Measurements from ENCODE around the gene CCNA1. TPM values are rescaled to one million over a fixed set of nuclear protein-coding genes. Genes with fewer than 3 reads are reported as not detected.
A peak's percentile ranks its signal among the peaks of the same experiment; 100 is the strongest.

CCNA1 gene
- under 1 TPM; 0.22 to 0.94 (median 0.56) TPM for total RNA-seq

DNA sequence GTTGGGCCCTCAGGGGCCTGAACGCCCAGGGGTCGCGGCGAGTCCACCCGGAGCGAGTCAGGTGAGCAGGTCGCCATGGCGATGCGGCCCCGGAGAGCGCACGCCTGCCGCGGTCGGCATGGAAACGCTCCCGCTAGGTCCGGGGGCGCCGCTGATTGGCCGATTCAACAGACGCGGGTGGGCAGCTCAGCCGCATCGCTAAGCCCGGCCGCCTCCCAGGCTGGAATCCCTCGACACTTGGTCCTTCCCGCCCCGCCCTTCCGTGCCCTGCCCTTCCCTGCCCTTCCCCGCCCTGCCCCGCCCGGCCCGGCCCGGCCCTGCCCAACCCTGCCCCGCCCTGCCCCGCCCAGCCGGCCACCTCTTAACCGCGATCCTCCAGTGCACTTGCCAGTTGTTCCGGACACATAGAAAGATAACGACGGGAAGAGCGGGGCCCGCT lies at the start of gene CCNA1:
CCNA1 (plus strand) TSS at position 390 of the 439 bp plus-strand sequence. CDS start 562 bp downstream, outside the sequence.
- Histone ChIP-seq H3K27me3 (no peaks in the 10 kb centered on the region), H3K4me3 (replicated peaks in 1 of 3) (peak within 1 kb of the TSS in 2 of 3 donors; percentile 16 to 61), H3K4me1 (peaks cover 11 to 23% of the 10 kb centered on the region in 2 donors), H3K9me3 (no peaks in the 10 kb centered on the region), H3K27ac (no peak within 1 kb of the TSS), H3K36me3 (no peaks in the 10 kb centered on the region)
- intact Hi-C loops (cut with DNase I): no loop called here
- peak; percentile 5 to 23 for DNase-seq
- WGBS, 2 donors: 0% methylated on average over 2 to 13 of the region's 46 CpGs
- TF ChIP-seq, protein P1, sequence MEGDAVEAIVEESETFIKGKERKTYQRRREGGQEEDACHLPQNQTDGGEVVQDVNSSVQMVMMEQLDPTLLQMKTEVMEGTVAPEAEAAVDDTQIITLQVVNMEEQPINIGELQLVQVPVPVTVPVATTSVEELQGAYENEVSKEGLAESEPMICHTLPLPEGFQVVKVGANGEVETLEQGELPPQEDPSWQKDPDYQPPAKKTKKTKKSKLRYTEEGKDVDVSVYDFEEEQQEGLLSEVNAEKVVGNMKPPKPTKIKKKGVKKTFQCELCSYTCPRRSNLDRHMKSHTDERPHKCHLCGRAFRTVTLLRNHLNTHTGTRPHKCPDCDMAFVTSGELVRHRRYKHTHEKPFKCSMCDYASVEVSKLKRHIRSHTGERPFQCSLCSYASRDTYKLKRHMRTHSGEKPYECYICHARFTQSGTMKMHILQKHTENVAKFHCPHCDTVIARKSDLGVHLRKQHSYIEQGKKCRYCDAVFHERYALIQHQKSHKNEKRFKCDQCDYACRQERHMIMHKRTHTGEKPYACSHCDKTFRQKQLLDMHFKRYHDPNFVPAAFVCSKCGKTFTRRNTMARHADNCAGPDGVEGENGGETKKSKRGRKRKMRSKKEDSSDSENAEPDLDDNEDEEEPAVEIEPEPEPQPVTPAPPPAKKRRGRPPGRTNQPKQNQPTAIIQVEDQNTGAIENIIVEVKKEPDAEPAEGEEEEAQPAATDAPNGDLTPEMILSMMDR (IDR thresholded peaks at IDR 0.05): no peak
- no peak for TF ChIP-seq POLR2A (IDR thresholded peaks at IDR 0.05)

DNA sequence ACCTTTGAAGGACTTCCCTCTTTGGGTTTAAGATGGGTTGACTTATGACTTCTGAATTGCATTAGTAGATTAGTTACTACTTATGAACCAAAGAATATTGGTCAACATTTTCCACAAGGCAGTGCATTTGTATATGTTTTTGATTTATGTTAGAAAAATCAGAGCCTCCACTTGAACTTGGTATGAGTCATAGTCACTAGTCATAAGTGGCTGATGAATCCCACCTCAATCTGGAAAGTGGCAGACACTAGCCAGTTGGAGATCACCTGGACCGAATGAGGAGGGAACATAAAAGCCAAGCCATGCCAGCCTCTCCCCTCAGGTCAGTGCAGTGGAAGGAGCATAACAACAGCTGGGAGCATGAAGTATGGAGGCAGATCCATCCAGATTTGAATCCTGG lies 46.8 kb upstream of the CCNA1 start:
- 77 to 88% methylated on average over 1 of the region's 1 CpG for WGBS, 2 donors
- intact Hi-C loops (cut with DNase I): no loop called here
- H3K27ac ChIP-seq: no peak overlapping the region
- H3K36me3 ChIP-seq: no peaks in the 10 kb centered on the region
- DNase-seq: no peak
- no peaks in the 10 kb centered on the region for H3K4me1 ChIP-seq
- no peak overlapping the region for H3K4me3 ChIP-seq (replicated peaks in 1 of 3)
- H3K9me3 ChIP-seq: no peaks in the 10 kb centered on the region
- H3K27me3 ChIP-seq: no peaks in the 10 kb centered on the region
- TF ChIP-seq POLR2A (IDR thresholded peaks at IDR 0.05): no peak
- TF ChIP-seq, protein P1 (IDR thresholded peaks at IDR 0.05): no peak

DNA sequence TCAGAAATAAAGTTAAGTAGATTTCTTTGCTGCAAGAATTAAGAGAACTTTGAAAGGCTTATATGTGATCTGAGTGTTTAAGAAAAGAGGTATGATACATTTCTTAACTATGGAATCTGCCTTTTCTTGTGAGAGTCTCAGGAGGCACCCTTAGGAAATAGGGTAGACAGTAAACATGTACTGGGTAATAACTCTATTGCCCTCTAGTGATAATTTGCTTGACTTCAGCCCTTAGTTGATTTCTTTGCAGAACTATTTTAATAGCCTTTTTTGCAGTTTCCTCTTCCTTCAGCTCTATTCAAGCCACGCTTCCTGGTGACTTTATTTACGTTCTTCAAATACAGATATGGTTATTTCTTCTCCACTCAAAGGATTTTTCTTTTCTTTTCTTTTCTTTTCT lies 37.0 kb upstream of the CCNA1 start:
- no peak overlapping the region for H3K27ac ChIP-seq
- H3K9me3 ChIP-seq: no peaks in the 10 kb centered on the region
- H3K27me3 ChIP-seq: no peaks in the 10 kb centered on the region
- H3K4me1 ChIP-seq: no peaks in the 10 kb centered on the region
- 49 to 61% methylated on average over 2 of the region's 2 CpGs for whole genome bisulfite sequencing, 2 donors
- H3K4me3 ChIP-seq (replicated peaks in 1 of 3): no peak overlapping the region
- TF ChIP-seq, protein P1 (IDR thresholded peaks at IDR 0.05): peak in 2 of 6 experiments; percentile 24 to 27
- no peak for TF ChIP-seq POLR2A (IDR thresholded peaks at IDR 0.05)
- no peak for DNase-seq
- intact Hi-C loops (cut with DNase I): no loop called here
- no peaks in the 10 kb centered on the region for H3K36me3 ChIP-seq

DNA sequence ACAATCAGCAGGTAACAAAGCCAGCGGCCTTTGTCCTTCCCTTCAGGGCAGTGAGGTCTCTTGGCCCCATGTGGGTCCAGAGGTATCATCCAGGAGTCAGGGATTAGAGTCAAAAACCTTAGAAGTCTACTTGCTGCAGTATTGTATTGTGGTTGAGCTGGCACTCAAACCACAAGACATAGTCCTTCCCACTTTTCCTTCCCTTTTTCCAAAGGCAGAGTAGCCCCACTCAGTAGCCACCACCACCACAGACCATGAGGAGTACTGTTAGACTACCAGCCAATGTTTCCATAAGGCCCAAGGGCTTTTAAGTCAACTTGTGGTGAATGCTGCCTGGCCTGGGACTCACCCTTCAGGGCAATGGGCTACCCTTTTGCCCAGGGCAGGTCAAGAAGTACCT lies 27.1 kb upstream of the CCNA1 start:
- no peaks in the 10 kb centered on the region for H3K9me3 ChIP-seq
- no peak for DNase-seq
- no peaks in the 10 kb centered on the region for H3K4me1 ChIP-seq
- WGBS, 2 donors: 92% methylated on average over 1 of the region's 1 CpG; no CpG with 5 or more reads in 1 of the 2 donors
- H3K36me3 ChIP-seq: no peaks in the 10 kb centered on the region
- intact Hi-C loops (cut with DNase I): no loop called here
- H3K4me3 ChIP-seq (replicated peaks in 1 of 3): no peak overlapping the region
- TF ChIP-seq, protein P1 (IDR thresholded peaks at IDR 0.05): no peak
- no peak for TF ChIP-seq POLR2A (IDR thresholded peaks at IDR 0.05)
- no peaks in the 10 kb centered on the region for H3K27me3 ChIP-seq
- H3K27ac ChIP-seq: no peak overlapping the region

DNA sequence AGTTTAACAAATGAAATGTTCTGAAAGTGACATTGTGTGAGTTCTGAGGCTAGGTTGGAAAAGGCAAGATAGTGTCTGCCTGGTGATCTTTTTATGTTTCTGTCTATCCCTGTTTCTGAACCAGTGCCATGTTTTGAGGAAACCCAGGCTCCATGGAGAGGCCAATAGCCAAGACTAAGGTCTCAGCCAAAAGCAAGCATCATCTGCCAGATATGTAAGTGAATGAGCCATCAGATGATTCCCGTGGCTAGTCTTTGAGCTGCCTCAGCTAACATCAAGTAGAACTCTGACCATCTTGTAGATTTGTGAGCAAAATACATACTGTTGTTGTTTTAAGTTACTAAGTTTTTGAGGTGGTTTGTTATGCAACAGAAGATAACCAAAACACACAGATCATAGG lies 19.6 kb upstream of the CCNA1 start:
- DNase-seq: no peak
- Histone ChIP-seq H3K9me3 (no peaks in the 10 kb centered on the region), H3K27ac (no peak overlapping the region), H3K36me3 (no peaks in the 10 kb centered on the region), H3K4me3 (replicated peaks in 1 of 3) (no peak overlapping the region), H3K27me3 (no peaks in the 10 kb centered on the region), H3K4me1 (no peaks in the 10 kb centered on the region)
- TF ChIP-seq POLR2A (IDR thresholded peaks at IDR 0.05): no peak
- TF ChIP-seq, protein P1 (IDR thresholded peaks at IDR 0.05): no peak
- intact Hi-C loops (cut with DNase I): no loop called here
- 25 to 39% methylated on average over 1 of the region's 1 CpG for WGBS, 2 donors
